Measurements from ENCODE around the gene VPS26B.

DNA sequence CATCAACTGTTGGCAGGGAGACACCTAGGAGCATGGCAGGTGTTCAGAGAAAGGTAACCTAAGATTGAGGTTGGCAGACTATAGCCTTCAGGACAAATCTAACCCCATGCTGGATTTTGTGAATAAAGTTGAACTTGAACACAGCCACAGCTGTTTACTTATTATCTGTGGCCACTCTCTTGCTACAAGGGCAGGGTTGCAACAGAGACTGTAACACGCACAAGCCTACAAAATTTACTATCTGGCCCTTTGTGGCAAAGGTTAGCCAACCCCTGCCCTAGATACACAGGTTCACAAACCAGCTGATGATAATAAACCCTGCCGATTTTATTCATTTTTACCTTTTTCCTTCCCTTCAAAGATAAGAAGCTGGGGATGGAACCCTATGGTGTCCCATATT lies 26.2 kb downstream of the VPS26B start:
- TF ChIP-seq, protein P1, sequence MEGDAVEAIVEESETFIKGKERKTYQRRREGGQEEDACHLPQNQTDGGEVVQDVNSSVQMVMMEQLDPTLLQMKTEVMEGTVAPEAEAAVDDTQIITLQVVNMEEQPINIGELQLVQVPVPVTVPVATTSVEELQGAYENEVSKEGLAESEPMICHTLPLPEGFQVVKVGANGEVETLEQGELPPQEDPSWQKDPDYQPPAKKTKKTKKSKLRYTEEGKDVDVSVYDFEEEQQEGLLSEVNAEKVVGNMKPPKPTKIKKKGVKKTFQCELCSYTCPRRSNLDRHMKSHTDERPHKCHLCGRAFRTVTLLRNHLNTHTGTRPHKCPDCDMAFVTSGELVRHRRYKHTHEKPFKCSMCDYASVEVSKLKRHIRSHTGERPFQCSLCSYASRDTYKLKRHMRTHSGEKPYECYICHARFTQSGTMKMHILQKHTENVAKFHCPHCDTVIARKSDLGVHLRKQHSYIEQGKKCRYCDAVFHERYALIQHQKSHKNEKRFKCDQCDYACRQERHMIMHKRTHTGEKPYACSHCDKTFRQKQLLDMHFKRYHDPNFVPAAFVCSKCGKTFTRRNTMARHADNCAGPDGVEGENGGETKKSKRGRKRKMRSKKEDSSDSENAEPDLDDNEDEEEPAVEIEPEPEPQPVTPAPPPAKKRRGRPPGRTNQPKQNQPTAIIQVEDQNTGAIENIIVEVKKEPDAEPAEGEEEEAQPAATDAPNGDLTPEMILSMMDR (IDR thresholded peaks at IDR 0.05; ENCODE audit: insufficient read depth, low read length) = no peak
- TF ChIP-seq POLR2AphosphoS5 (IDR thresholded peaks at IDR 0.05; ENCODE audit: low read depth) (no peak), GABPA (IDR thresholded peaks at IDR 0.05; ENCODE audit: low read depth) (no peak)
- TF ChIP-seq, protein P2, sequence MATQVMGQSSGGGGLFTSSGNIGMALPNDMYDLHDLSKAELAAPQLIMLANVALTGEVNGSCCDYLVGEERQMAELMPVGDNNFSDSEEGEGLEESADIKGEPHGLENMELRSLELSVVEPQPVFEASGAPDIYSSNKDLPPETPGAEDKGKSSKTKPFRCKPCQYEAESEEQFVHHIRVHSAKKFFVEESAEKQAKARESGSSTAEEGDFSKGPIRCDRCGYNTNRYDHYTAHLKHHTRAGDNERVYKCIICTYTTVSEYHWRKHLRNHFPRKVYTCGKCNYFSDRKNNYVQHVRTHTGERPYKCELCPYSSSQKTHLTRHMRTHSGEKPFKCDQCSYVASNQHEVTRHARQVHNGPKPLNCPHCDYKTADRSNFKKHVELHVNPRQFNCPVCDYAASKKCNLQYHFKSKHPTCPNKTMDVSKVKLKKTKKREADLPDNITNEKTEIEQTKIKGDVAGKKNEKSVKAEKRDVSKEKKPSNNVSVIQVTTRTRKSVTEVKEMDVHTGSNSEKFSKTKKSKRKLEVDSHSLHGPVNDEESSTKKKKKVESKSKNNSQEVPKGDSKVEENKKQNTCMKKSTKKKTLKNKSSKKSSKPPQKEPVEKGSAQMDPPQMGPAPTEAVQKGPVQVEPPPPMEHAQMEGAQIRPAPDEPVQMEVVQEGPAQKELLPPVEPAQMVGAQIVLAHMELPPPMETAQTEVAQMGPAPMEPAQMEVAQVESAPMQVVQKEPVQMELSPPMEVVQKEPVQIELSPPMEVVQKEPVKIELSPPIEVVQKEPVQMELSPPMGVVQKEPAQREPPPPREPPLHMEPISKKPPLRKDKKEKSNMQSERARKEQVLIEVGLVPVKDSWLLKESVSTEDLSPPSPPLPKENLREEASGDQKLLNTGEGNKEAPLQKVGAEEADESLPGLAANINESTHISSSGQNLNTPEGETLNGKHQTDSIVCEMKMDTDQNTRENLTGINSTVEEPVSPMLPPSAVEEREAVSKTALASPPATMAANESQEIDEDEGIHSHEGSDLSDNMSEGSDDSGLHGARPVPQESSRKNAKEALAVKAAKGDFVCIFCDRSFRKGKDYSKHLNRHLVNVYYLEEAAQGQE (IDR thresholded peaks at IDR 0.05; ENCODE audit: insufficient replicate concordance, low read depth) = no peak
